SK-N-DZ (cell line): ENCODE results near the gene TRAF7. TPM values are rescaled to one million over a fixed set of nuclear protein-coding genes. Genes with fewer than 3 reads are reported as not detected.
A peak's percentile ranks its signal among the peaks of the same experiment; 100 is the strongest.
"Not testable (repeated sequence)": the region's sequence is repeated elsewhere in the genome, so short reads cannot be mapped to it uniquely, and the experiment has no call there.

Source experiments
- DNase-seq: peaks from one replicate; pipeline ENCODE4 v3.0.0-alpha.2; 2015; ENCODE audit warnings: low spot score
- polyA plus RNA-seq, 2 experiments: library from polyadenylated mRNA; depleted of rRNA; stranded (reverse); fragments of >200 nt; gene quantifications; 2 replicates each; pipeline ENCODE4 v1.2.3, GENCODE V29; 2014

Gene TRAF7
- polyA plus RNA-seq (2014; cell fraction: cytosol; rRNA removed), result 97.6 and 109 TPM in 2 replicates
- polyA plus RNA-seq (2014; cell fraction: nucleus; rRNA removed), result 116 and 158 TPM in 2 replicates

DNA sequence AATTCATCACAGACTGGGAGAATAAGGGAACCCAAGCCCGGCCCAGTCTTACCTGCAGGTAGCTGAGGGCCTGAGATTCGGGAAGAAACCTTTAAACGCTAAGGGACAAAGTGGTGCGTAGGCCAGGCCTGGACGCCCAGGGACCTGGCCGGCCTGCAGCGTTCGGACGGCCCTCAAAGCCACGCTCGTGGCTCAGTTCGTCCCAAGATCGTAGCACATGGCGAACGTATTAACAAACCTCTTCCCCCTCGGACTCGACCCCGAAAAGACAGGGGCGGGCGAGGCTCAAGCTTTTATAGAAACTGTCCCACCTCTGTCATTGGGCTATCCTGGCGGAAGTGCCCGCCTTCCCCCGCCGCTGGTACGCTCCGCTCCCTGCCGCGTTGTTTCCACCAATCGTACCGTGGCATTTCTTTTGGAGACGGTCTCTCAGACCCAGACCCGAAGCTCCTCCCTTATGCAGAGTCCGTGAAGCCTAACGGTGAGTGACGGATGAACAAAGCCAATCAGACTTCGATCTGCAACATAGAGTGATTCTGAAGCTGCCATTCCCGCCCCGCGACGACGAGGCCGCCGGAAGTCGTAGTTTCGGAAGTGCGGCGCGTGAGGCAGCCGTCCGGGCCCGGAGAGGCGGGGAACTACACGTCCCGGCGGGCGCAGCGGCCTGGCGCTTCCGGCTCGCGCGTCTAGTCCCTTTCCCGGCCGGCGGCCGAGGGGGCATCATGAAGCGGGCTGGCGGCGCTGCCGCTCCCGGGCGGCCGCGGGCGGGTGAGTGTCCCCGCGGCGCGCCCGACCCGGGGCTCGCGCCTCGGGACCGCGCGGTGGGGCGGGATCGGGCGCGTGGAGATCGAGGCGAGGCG is at the start of gene TRAF7:
TRAF7 (plus strand) TSS at position 692 of the 860 bp plus-strand sequence. CDS start 8,139 bp downstream, outside the sequence.
- DNase-seq, result peak; percentile 100

DNA sequence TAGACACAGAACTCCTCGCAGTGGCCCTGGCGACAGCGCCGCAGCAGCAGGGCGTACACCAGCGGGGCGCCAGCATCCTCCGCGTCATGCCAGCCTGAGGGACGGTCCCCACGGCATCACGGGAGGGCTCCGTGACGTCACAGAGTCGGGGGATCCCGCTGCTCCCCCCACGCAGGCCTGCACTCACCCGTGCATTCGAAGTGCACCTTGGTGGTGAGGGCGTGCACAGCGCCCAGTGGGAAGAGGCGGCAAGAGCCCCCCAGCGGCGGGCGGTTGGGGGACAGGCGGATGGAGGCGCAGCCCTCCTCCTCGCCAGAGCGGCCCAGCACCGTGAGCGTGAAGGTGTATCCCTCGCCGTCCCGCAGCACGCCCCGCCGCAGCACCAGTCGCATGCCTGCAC is 49.4 kb upstream of the TRAF7 start:
- not testable (repeated sequence) for DNase-seq

DNA sequence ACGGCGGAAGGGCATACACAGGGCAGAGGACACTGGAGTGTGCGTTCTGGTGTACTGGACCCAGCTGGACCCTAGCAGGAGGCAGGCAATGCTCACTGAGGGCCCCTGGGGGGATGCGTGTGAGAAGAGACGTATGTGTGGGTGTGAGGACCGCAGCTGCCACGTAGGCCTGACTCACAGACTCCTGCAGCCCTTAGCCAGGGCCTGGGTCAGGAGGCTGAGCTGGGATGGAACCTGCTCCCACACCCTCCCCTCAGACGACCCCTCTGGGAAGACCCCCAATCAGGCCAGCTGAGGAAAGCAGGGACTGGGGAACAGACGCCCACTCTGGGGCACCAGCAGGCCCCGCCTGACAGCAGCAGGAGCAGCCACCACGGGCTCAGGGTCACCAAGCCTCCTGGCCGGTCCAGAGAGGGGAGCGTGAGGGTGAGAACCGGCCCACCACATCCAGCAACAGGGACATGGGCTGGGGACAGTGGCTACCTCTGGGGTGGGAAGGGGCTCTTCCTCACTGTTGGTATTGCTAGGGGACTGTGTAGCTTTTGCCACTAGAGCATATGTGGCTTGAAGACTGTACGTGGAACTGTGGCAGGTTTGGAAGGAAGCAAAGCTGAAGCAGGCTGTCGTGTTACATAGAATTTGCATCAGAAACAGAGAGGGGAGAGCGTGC is 48.3 kb upstream of the TRAF7 start:
- not testable (repeated sequence) for DNase-seq

DNA sequence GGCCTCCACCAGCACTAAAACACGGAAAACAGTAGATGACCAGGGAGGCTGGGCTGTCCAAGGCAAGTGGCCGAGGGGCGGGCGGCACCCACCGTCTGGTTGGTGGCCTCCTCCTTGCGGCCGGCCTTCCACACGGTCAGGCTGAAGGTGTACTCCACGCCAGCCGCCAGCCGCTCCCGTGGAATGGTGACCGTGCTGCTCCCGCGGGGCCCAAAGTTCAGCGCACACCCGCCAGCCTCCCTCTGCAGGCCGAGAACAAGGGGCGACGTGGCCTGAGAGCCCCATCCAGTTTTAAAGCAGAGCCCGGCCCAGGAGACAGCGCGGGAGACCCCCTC is 47.8 kb upstream of the TRAF7 start:
- not testable (repeated sequence) for DNase-seq

DNA sequence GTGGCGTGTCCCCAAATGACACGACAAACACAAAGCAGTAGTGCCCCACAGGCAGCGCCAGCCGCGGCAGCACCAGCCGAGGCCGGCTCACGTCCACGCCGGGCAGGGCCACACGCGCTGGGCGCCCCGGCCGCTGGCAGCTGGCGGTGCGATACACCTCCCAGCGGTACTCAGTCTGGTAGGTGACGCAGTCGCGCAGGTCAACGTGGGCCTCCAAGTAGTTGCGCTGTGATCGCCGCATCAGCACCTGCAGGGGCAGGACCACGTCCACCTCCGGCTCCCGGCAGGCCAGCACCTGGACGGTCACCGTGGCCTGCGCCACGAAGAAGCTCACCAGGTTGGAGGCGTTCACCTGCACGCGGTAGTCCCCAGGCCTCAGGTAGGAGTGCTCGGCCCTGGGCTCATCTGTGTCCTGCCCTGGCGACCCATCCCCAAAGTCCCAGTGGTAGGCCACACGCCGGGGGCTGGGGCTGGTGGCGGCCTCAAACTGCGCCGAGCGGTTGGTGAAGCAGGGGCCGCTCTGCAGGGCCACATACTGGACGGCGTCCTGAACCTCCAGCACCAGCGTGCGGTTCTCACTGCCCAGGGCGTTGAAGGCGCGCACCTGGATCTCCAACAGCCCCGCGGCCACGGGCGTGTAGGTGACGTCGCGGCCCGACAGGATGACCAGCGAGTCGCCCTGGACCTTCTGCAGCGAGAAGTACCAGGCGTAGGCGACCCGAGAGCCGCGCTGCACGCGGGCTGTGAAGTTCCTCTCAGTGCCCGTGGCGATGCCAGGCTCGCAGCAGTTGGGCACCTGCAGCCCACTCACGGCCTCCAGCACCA is 46.9 kb upstream of the TRAF7 start:
- not testable (repeated sequence) for DNase-seq

DNA sequence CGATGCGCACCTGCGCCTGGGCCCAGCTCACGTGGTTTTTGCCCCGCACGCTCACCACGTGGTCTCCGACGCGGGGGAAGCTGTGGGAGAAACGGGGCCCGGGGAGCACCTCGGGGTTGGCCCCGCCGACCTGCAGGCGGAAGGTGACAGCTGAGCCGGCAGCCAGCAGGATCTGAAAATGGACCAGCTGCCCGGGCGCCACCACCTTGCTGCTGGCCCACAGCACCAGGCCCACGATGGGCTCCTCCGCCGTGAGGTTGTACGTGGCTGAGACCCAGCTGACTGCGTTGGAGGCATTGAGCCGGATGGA is 46.4 kb upstream of the TRAF7 start:
- not testable (repeated sequence) for DNase-seq

DNA sequence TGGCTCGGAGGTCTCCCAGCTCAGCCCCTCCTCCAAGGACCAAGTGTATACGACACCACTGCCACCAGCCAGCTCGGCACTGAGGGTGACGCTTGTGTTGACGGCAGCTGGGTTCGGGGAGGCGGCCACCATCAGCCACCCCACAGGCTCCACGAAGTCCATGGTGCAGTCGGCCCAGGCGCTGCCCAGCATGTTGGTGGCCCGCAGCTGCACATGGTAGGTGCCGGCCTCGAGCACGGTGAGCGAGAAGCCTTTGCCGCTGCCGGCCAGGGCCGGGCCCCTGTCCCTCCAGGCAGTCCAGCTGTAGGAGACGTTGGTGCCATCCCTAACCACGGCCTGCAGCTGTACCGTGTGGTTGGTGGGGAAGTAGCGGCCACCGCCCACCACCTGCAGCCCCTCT is 45.7 kb upstream of the TRAF7 start:
- DNase-seq, result not testable (repeated sequence)

DNA sequence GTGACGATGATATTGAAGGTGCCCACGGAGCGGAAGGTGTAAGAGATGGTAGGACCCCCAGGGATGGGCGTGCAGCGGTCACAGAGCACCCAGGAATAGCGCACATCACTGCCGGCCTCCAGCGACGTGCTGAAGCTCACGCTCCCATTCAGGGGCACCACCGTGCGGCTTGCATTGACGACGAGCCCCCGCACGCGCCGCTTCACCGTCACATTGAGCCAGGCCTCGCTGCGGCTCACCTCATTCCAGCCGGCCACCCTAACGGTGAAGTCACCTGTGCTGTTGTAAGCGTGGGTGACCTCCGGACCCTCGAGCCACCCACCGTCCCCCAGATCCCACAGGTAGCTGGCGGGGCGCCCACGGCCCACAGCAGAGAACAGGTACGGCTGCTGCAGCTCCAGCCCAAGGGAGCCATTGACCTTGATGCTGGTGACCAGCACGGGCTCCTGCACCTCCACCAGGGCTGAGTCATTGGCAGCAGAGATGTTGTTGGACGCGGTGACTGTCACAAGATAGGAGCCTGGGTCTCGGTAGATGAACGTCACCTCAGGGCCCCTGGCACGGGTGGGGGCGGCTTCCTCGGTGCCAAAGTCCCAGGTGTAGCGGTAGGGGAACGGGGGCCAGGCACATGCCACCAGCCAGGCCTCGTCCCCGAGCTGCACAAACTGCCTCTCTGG is 45.1 kb upstream of the TRAF7 start:
- not testable (repeated sequence) for DNase-seq

DNA sequence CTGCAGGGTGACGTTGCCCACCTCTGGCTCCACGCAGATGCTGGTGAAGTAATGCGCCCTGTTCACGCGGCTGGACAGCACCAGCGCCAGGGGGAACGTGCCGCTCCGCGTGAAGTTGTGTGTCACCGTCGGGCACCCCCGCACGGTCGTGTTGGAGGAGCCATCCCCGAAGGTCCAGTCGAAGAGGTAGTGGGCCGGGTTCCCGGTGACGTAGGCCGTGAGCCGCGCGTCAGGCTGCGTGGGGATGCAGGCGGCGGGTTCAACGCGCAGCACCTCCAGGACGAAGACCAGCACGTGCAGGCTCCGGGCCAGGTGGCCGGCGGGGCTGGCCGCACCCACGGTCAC is 44.6 kb upstream of the TRAF7 start:
- DNase-seq, result not testable (repeated sequence)

DNA sequence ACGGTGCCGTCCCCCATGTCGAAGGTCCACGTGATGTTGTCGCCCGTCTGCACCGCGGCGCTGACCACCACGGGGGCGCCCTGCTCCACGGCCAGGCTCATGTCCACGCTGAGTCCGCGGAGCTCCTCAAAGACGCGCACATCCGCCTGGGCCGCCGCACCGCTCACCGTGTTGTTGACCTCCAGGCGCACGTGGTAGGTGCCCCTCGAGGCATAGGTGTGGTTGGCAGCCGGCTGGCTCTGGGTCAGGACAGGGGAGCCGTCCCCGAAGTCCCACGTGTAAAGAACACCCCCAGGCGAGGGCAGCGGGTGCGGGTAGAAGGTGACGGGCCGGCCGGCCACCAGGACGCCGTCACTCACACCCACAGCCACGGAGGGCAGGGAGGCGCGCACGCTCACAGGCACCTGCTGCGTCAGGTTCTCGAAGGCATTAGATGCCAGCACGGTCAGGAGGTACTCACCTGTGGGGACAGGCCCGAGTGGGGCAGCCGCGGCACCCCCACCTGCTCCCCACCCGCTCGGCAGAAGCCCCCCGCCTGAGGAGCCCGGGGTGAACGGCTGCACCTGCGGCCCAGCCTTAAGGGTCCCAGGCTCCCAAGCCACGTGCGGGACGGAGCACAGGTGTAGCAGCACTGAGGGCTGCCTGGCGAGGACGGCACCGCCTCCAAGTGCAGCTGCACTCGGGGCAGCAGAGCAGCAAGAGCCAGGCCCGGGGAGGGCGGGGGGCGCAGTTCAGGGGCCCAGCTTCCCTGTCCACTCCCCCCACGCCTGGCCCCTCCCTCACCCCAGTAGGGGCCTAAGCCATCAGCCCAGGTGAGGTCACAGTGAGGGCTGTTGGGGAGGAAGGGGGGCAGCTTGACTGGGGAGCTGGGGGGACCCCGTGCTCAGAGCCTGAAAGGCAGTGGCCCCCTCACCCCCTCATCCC is 43.9 kb upstream of the TRAF7 start:
- not testable (repeated sequence) for DNase-seq

DNA sequence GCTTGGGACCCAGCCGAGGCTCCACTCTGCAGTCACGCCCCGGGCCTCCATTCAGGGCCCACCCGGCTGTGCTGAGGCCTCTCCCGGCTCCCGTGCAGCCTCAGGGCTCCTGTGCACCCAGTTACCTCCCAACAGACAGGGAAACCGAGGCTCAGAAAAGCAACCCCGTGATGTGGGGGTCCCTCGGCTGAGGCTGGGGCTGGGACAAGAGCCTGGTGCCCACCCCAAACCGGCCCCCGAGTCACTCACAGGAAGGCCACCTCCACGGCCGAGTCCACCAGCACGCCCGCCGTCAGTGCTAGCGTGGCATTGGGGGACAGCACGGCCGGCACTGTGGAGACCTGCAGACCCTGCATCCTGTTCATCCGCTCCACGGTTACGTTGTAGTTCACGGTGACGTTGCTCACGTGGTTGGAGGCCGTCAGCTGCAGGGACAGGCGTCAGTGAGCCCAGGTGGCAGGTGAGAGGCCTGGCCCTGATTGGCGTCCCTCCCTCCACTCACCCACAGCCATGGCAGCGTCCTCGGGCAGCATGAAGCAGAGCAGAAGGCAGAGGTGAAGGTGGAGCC is 43.0 kb upstream of the TRAF7 start:
- not testable (repeated sequence) for DNase-seq

DNA sequence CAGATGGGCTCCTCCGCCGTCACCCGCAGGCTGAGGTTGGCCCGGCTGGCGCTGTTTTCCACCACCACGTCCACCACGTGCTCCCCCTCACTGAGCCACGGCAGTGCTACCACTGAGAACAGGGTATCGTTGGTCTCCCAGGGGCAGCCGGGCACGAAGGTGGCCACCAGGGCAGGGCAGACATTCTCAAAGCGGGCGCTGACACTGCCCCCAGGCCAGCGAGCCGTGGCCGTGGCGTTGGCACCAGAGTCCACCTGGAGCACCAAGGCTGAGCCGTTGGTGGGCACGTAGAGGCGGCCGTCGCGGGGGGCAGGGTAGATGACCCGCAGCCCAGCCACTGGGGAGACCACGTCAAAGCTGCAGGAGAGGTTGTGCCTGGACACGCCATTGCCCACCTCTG is 41.4 kb upstream of the TRAF7 start:
- not testable (repeated sequence) for DNase-seq

DNA sequence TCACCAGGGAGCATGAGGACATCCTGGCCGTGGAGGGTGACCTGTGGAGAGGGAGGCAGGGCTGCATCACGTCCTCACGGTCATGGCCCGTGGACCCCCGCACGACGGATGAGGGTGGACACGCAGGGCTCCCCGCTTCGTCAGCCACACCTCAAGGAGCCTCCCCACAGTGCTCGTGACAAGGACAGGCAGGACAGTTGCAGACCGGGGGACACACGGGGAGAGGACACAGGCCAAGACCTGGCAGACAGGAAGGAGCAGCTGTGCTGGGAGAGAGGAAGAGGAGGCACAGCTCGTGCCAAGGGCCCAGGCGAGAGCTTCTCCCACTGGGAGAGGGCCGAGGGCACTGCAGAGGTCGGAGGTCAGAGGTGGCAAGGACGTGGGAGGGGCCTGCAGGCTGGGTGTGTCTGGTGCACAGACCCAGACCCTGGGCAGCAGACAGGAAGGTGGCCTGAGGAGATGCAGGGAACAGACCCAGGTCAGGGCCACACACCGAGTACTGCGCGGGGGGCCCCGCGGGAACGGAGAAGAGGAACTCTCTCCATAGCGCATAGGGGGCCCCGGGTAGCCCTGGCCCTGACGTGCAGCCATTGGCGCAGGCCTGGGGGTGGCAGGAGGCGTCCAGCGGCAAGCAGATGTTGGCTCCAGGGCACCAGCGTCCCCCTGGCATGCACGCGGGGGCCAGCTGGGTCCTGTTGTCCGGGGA is 40.5 kb upstream of the TRAF7 start:
- not testable (repeated sequence) for DNase-seq

DNA sequence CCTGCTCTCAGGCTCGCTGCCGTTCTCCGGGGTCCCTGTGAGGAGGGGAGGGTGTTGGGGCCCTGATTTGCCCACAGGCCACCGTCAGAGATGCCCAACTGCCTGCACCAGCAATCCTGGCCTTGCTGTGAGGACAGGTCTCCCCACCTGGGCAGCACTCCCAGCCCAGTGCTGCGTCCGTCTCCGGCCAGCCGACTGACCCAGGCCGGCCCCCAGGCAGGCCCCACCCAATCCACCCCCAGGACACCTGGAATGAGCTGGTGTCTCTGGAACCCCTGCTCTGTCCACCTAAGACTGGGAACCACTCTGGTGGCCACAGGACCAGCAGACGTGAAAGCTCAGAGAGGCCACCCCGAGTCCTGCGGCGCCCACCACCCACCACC is 40.0 kb upstream of the TRAF7 start:
- DNase-seq, result no peak

DNA sequence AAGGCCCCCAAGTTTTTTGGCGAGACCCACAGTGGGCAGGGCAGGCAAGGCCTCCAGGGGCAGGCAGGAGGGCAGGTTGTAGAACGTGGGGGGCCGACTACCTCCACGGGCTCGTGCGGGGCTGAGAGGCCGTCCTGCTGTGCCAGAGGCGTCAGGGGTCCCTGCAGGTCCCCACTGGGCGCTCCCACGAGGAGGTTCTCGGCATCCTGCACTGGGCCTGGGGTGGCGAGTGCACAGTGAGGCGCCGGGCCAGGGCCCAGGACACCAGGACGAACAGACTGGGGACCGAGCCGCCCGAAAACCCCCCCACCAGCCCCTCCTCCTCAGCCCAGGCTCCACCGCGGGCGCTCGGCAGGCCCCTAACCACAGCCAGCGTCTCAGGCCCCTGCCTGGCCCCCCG is 39.2 kb upstream of the TRAF7 start:
- not testable (repeated sequence) for DNase-seq

DNA sequence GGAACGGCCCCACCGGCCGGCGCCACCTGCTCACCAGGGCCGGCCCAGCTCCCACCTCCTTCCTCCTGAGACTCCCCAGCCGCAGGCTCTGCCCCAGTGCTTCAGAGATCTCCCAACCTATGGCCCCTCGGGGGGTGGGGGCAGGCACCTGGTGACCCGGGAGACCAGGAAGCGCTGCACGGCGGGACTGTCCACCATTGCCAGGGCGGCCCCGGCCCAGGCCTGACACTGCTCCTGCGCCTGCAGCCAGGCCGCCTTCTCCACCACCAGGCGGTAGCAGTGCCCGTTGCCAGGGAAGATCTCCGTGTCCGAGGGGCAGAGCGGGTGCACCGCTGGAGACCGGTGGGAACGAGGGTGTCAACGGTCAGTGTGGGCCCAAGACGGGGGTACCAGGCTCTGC is 38.2 kb upstream of the TRAF7 start:
- DNase-seq, result not testable (repeated sequence)

DNA sequence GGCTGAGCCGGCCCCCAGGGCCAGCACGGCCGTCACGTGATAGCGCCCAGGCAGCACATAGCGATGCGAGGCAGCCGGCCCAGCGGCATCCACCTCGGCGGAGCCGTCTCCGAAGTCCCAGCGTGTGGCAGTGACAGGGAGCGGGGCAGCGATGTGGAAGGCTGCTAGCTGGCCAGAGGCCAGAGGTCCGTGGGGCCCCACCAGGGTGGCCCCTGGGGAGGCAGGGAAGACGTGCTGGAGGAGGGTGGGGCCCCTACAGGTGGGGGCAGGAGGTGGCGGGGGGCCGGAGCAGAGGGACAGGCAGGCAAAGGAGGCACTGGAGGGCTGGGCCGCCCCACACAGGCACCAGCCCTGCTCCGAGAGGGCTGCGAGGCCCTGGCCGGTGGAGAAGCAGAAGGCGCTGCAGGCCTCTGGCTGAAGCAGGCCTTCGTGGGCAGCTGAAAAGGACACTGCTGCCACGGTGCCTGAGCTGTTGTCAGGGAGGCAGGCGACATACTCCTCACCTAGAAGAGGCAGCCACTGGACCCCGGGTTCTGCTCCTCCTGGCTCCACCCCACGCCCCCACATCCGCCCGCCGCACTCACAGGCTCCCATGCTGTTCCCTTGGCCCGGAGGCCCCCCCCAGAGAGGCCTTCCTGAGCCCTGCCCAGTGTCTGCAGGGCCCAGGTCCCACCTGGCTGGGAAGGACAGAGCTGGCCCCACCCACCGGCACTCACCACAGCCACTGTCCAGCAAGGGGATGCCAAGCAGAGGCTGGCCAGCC is 37.4 kb upstream of the TRAF7 start:
- DNase-seq, result not testable (repeated sequence)

DNA sequence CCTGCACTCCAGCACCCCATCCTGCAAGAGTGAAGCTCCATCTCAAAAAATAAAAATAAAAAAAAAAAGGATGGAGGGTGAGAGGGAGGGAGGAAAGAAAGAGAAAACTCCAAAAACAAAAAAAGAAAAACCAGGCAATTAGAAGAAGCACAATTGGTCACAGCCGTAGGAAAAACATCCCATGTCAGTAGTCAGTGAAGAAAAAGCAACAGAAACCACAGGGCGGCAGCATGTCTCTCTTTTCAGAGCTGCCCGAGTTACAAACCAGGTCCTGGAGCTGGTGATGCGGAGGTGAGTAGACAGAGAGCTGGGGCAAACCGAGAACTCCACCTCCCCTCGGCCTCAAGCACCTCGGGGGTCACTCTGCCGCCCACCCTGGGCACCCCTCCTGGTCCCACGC is 34.3 kb upstream of the TRAF7 start:
- peak; percentile 48 for DNase-seq

DNA sequence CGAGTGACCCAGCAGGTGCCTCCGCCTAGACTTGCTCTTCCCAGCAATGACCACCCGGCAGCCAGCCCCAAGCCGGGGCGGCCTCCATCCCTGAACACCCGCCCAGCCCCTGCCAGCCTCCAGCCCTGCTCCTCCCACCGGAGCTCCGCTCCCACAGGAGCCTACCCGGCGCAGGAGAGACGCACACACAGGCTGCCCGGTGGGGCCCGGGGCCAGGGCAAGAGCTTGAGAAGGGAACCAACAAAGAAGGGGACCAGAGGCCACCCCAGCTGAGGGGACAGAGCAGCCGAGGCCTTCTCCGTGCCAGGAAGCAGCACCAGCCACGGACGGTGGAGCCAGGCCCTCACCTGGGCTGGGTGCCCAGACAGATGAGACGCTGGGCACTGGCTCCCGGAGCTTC is 33.7 kb upstream of the TRAF7 start:
- no peak for DNase-seq
